Parathyroid adenoma (tissue), 2 donors: ENCODE data around the gene MYBPC2.

Source experiments
- H2AFZ ChIP-seq: fragments of 300-600 bp; sonication (generic); one replicate; pipeline ENCODE4 v1.7.0; 2017; ENCODE audit warnings: antibody characterized with exemption, mild to moderate bottlenecking
- H3K27ac ChIP-seq: fragments of 300-600 bp; sonication (generic); one replicate; pipeline ENCODE4 v1.7.0; 2017
- H3K27me3 ChIP-seq: fragments of 300-600 bp; sonication (generic); one replicate; pipeline ENCODE4 v1.7.0; 2017; ENCODE audit warnings: low read length; ENCODE audit not compliant: control insufficient read depth, insufficient read depth
- H3K36me3 ChIP-seq: fragments of 300-600 bp; sonication (generic); one replicate; pipeline ENCODE4 v1.7.0; 2017; ENCODE audit warnings: low read length; ENCODE audit not compliant: control insufficient read depth, insufficient read depth
- H3K4me1 ChIP-seq: fragments of 300-600 bp; sonication (generic); one replicate; pipeline ENCODE4 v1.7.0; 2017; ENCODE audit warnings: control low read depth
- H3K4me2 ChIP-seq: fragments of 300-600 bp; sonication (generic); one replicate; pipeline ENCODE4 v1.7.0; 2017; ENCODE audit warnings: low read length
- H3K4me3 ChIP-seq: fragments of 300-600 bp; sonication (generic); one replicate; pipeline ENCODE4 v1.7.0; 2017; ENCODE audit warnings: low read depth, low read length
- H3K79me2 ChIP-seq: fragments of 300-600 bp; sonication (generic); one replicate; pipeline ENCODE4 v1.7.0; 2017; ENCODE audit warnings: control low read depth
- H3K9ac ChIP-seq: fragments of 300-600 bp; sonication (generic); one replicate; pipeline ENCODE4 v1.7.0; 2017; ENCODE audit warnings: mild to moderate bottlenecking
- H3K9me3 ChIP-seq: fragments of 300-600 bp; sonication (generic); one replicate; pipeline ENCODE4 v1.7.0; 2017; ENCODE audit warnings: low read length; ENCODE audit not compliant: control insufficient read depth
- CTCF ChIP-seq: fragments of 300-600 bp; sonication (generic); IDR thresholded peaks from one replicate; pipeline ENCODE4 v1.7.0; 2017; ENCODE audit warnings: antibody characterized with exemption, mild to moderate bottlenecking
- donor health status: primary hyperparathyroidism.

The MYBPC2 gene

GRCh38 chr19:50495020-50495531 lies 62.4 kb downstream of the MYBPC2 start:
- Histone ChIP-seq H2AFZ (no peak overlapping the region), H3K27me3 (no peaks in the 10 kb centered on the region), H3K4me3 (no peak overlapping the region), H3K9ac (no peak overlapping the region), H3K4me2 (no peak overlapping the region), H3K9me3 (no peaks in the 10 kb centered on the region), H3K27ac (no peak overlapping the region), H3K4me1 (no peaks in the 10 kb centered on the region), H3K36me3 (no peaks in the 10 kb centered on the region), H3K79me2 (no peaks in the 10 kb centered on the region)
- no peak for TF ChIP-seq CTCF

- H3K36me3 ChIP-seq, result no peaks in the 10 kb centered on the region
- no peaks in the 10 kb centered on the region for H3K27me3 ChIP-seq
- H3K4me2 ChIP-seq, result no peak overlapping the region
- no peak overlapping the region for H3K9ac ChIP-seq
- no peaks in the 10 kb centered on the region for H3K4me1 ChIP-seq
- no peaks in the 10 kb centered on the region for H3K9me3 ChIP-seq
- H3K27ac ChIP-seq, result no peak overlapping the region
- TF ChIP-seq CTCF, result no peak
- no peaks in the 10 kb centered on the region for H3K79me2 ChIP-seq
- no peak overlapping the region for H3K4me3 ChIP-seq
- H2AFZ ChIP-seq, result no peak overlapping the region
Measured at GRCh38 chr19:50496189-50497021, 63.7 kb downstream of the MYBPC2 start.

GRCh38 chr19:50497022-50497405 lies 64.3 kb downstream of the MYBPC2 start:
- H3K36me3 ChIP-seq, result no peaks in the 10 kb centered on the region
- no peak overlapping the region for H3K4me3 ChIP-seq
- no peak overlapping the region for H3K27ac ChIP-seq
- TF ChIP-seq CTCF, result no peak
- no peaks in the 10 kb centered on the region for H3K4me1 ChIP-seq
- no peaks in the 10 kb centered on the region for H3K79me2 ChIP-seq
- no peaks in the 10 kb centered on the region for H3K9me3 ChIP-seq
- no peaks in the 10 kb centered on the region for H3K27me3 ChIP-seq
- no peak overlapping the region for H3K9ac ChIP-seq
- no peak overlapping the region for H3K4me2 ChIP-seq
- H2AFZ ChIP-seq, result no peak overlapping the region

GRCh38 chr19:50498219-50499056 lies 65.7 kb downstream of the MYBPC2 start:
- no peaks in the 10 kb centered on the region for H3K27me3 ChIP-seq
- H3K4me1 ChIP-seq, result no peaks in the 10 kb centered on the region
- H3K27ac ChIP-seq, result no peak overlapping the region
- no peak overlapping the region for H3K4me3 ChIP-seq
- no peak for TF ChIP-seq CTCF
- H2AFZ ChIP-seq, result no peak overlapping the region
- H3K36me3 ChIP-seq, result no peaks in the 10 kb centered on the region
- H3K9ac ChIP-seq, result no peak overlapping the region
- H3K9me3 ChIP-seq, result no peaks in the 10 kb centered on the region
- H3K4me2 ChIP-seq, result no peak overlapping the region
- no peaks in the 10 kb centered on the region for H3K79me2 ChIP-seq
